Uterus (tissue), 4 donors: Measurements from ENCODE around the gene DLD. TPM values are rescaled to one million over a fixed set of nuclear protein-coding genes. Genes with fewer than 3 reads are reported as not detected.
A peak's percentile ranks its signal among the peaks of the same experiment; 100 is the strongest.

ENCODE experiments used
- DNase-seq, 2 donors: peaks; one replicate each; pipeline ENCODE4 v3.0.0-alpha.2; 2019 to 2020
- H3K27ac ChIP-seq, 2 donors: fragments of 200-600 bp; sonication (generic); 1 replicate in 1 of 2; 2 replicates in 1 of 2; pipeline ENCODE4 v1.5.1; 2016 to 2018
- H3K27me3 ChIP-seq, 2 donors: fragments of 200-600 bp; sonication (generic); one replicate each; pipeline ENCODE4 v1.5.1; 2018 to 2019; ENCODE audit warnings: control low read depth in 1 of 2
- H3K36me3 ChIP-seq, 2 donors: fragments of 200-600 bp; sonication (generic); one replicate each; pipeline ENCODE4 v1.5.1; 2019; ENCODE audit warnings: control low read depth in 1 of 2
- H3K4me1 ChIP-seq, 2 donors: fragments of 200-600 bp; sonication (generic); one replicate each; pipeline ENCODE4 v1.5.1; 2018 to 2019; ENCODE audit warnings: control low read depth in 1 of 2
- H3K4me3 ChIP-seq, 2 donors: fragments of 200-600 bp; sonication (generic); 1 replicate in 1 of 2; 2 replicates in 1 of 2; pipeline ENCODE4 v1.5.1; 2018 to 2019; ENCODE audit warnings: mild to moderate bottlenecking in 1 of 2
- H3K9me3 ChIP-seq, 2 donors: fragments of 200-600 bp; sonication (generic); one replicate each; pipeline ENCODE4 v1.5.1; 2019; ENCODE audit warnings: control low read depth in 1 of 2
- CTCF ChIP-seq, 4 experiments: fragments of 200-600 bp in 2 of 4; fragments of 450-650 bp in 2 of 4; sonication (generic) in 2 of 4; IDR thresholded peaks; one replicate each; pipeline ENCODE4 v1.5.1; 2016 to 2019; ENCODE audit warnings: antibody characterized with exemption in 4 of 4, mild to moderate bottlenecking in 2 of 4, moderate library complexity in 1 of 4
- POLR2A ChIP-seq, 2 donors: fragments of 450-650 bp; IDR thresholded peaks; one replicate each; pipeline ENCODE4 v1.6.1; 2016; ENCODE audit warnings: antibody characterized with exemption in 2 of 2, mild to moderate bottlenecking in 1 of 2, moderate library complexity in 1 of 2
- intact Hi-C: fragments of 100-400 bp; cut with DNase I; formaldehyde crosslinking; loops from one replicate; pipeline ENCODE4 v1.15.1; 2023; ENCODE audit warnings: low total_unique reads
- total RNA-seq, 4 donors: library from RNA; depleted of rRNA in 3 of 4; stranded (reverse); fragments of >200 nt in 3 of 4; gene quantifications; one replicate each; pipeline versions ENCODE4 v1.1.0 to v1.2.4, GENCODE V29; 2014 to 2023
- donor health status: DM: yes; HTN: yes; CAD: no.

Gene DLD
- total RNA-seq, 4 donors from 2014 or later, result 50.2 to 127 (median 64.3) TPM

GRCh38 chr7:107964510-107964909, 73.5 kb downstream of the DLD start:
- DNase-seq, result no peak
- H3K36me3 ChIP-seq, result no peaks in the 10 kb centered on the region
- no peak overlapping the region for H3K27ac ChIP-seq
- H3K4me3 ChIP-seq, result no peak overlapping the region
- H3K27me3 ChIP-seq, result no peaks in the 10 kb centered on the region
- H3K9me3 ChIP-seq, result no peaks in the 10 kb centered on the region
- H3K4me1 ChIP-seq, result no peaks in the 10 kb centered on the region
- TF ChIP-seq POLR2A (IDR thresholded peaks at IDR 0.05) (no peak), CTCF (IDR thresholded peaks at IDR 0.05) (no peak)
- intact Hi-C loops, result no loop called here

- H3K4me1 ChIP-seq, result peaks cover 0 to 4% of the 10 kb centered on the region in 2 donors
- no peak overlapping the region for H3K27ac ChIP-seq
- H3K4me3 ChIP-seq, result no peak overlapping the region
- DNase-seq, result no peak
- no peaks in the 10 kb centered on the region for H3K9me3 ChIP-seq
- no peaks in the 10 kb centered on the region for H3K36me3 ChIP-seq
- intact Hi-C loops, result no loop called here
- no peak for TF ChIP-seq CTCF (IDR thresholded peaks at IDR 0.05)
- no peak for TF ChIP-seq POLR2A (IDR thresholded peaks at IDR 0.05)
- no peaks in the 10 kb centered on the region for H3K27me3 ChIP-seq
Measured at GRCh38 chr7:107966711-107967110, 75.7 kb downstream of the DLD start.

GRCh38 chr7:107967420-107967819, 76.4 kb downstream of the DLD start:
- DNase-seq, result no peak
- TF ChIP-seq CTCF (IDR thresholded peaks at IDR 0.05) (no peak), POLR2A (IDR thresholded peaks at IDR 0.05) (no peak)

GRCh38 chr7:107968449-107968848, 77.5 kb downstream of the DLD start:
- Histone ChIP-seq H3K27ac (peak overlapping the region in 1 of 2 donors; percentile 39), H3K4me3 (no peak overlapping the region), H3K36me3 (no peaks in the 10 kb centered on the region), H3K27me3 (no peaks in the 10 kb centered on the region), H3K9me3 (no peaks in the 10 kb centered on the region), H3K4me1 (peaks cover 0 to 4% of the 10 kb centered on the region in 2 donors)
- intact Hi-C loops, result no loop called here
- DNase-seq, result no peak
- no peak for TF ChIP-seq POLR2A (IDR thresholded peaks at IDR 0.05)

More at GRCh38 chr7:107967420-107967819, 76.4 kb downstream of the DLD start:
- Histone ChIP-seq H3K27ac (no peak overlapping the region), H3K4me3 (no peak overlapping the region), H3K27me3 (no peaks in the 10 kb centered on the region), H3K4me1 (peaks cover 0 to 4% of the 10 kb centered on the region in 2 donors), H3K36me3 (no peaks in the 10 kb centered on the region), H3K9me3 (no peaks in the 10 kb centered on the region)
- intact Hi-C loops, result no loop called here

GRCh38 chr7:107969856-107970255, 78.9 kb downstream of the DLD start:
- Histone ChIP-seq H3K27me3 (no peaks in the 10 kb centered on the region), H3K9me3 (no peaks in the 10 kb centered on the region), H3K4me1 (peaks cover 0 to 4% of the 10 kb centered on the region in 2 donors), H3K36me3 (no peaks in the 10 kb centered on the region), H3K27ac (peak overlapping the region; percentile 58 to 79), H3K4me3 (no peak overlapping the region)
- no peak for TF ChIP-seq POLR2A (IDR thresholded peaks at IDR 0.05)
- no peak for TF ChIP-seq CTCF (IDR thresholded peaks at IDR 0.05)
- DNase-seq, result no peak
- intact Hi-C loops, result no loop called here

Other genes starting within 250 kb of the DLD start
- 1 to 10 TPM in 3 of 4 donors, not detected in 1; 1.2 to 4.4 (median 1.7) TPM for gene SLC26A4, start 230.4 kb upstream of the DLD start, total RNA-seq
- gene CBLL1, start 147.0 kb upstream of the DLD start, total RNA-seq, result 10 to 100 TPM; 22.3 to 54.1 (median 29.1) TPM
- 1 to 10 TPM in 1 of 4 donors, under 1 TPM in 3; 0.29 to 1.0 (median 0.66) TPM for gene SLC26A3, start 88.0 kb upstream of the DLD start, total RNA-seq
- 100 to 1,000 TPM in 3 of 4 donors, 10 to 100 TPM in 1; 87.9 to 322 (median 200) TPM for gene LAMB1, start 112.0 kb downstream of the DLD start, total RNA-seq
- gene LAMB4, start 239.2 kb downstream of the DLD start, total RNA-seq, result under 1 TPM in 2 of 4 donors, not detected in 2; 0.59 to 0.90 TPM